ENCODE data around the gene MYD88.

MYD88 gene

DNA sequence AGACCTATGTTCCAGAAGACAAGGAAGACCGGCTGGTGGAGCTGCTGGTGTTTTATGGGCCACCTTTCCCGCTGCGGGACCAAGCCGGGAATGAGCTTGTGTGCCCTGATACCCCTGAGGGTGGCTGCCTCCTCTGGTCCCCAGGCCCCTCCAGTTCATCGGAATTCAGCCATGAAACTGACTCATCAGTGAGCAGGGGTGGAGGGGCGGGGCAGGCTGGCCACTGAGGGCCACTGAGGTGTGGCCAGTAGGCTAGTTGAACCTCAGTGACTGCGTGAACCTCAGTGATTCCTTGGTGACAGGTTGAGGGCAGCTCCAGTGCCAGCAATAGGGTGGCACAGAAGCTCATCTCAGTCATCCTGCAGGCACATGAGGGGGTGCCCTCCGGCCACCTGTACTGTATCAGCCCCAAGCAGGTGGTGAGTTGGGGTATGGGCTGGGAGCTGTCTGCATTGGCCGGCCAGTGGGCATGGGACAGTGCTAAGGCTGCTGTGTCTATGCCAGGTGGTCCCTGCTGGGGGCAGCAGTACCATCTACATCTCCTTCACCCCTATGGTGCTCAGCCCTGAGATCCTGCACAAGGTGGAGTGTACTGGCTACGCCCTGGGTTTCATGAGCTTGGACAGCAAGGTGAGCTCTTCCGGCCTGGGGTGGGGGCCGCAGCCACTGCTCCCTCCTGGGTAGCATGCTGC is 21.8 kb upstream of the MYD88 start:
- no peak for DNase-seq (ENCODE audit: low spot score)
- TF ChIP-seq, protein P1, sequence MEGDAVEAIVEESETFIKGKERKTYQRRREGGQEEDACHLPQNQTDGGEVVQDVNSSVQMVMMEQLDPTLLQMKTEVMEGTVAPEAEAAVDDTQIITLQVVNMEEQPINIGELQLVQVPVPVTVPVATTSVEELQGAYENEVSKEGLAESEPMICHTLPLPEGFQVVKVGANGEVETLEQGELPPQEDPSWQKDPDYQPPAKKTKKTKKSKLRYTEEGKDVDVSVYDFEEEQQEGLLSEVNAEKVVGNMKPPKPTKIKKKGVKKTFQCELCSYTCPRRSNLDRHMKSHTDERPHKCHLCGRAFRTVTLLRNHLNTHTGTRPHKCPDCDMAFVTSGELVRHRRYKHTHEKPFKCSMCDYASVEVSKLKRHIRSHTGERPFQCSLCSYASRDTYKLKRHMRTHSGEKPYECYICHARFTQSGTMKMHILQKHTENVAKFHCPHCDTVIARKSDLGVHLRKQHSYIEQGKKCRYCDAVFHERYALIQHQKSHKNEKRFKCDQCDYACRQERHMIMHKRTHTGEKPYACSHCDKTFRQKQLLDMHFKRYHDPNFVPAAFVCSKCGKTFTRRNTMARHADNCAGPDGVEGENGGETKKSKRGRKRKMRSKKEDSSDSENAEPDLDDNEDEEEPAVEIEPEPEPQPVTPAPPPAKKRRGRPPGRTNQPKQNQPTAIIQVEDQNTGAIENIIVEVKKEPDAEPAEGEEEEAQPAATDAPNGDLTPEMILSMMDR (IDR thresholded peaks at IDR 0.05; ENCODE audit: borderline replicate concordance, control extremely low read depth, extremely low read depth, insufficient read depth, missing control alignments) = no peak
- in situ Hi-C loops (cut with MboI; ENCODE audit: low sequenced_read_pairs, unreplicated experiment) = no loop called here

- in situ Hi-C loops (cut with MboI; ENCODE audit: low sequenced_read_pairs, unreplicated experiment) = no loop called here
- no peak for DNase-seq (ENCODE audit: low spot score)
- TF ChIP-seq, protein P1 (IDR thresholded peaks at IDR 0.05; ENCODE audit: borderline replicate concordance, control extremely low read depth, extremely low read depth, insufficient read depth, missing control alignments) = no peak
Observed at GRCh38 chr3:38117163-38117716, 21.2 kb upstream of the MYD88 start.

DNA sequence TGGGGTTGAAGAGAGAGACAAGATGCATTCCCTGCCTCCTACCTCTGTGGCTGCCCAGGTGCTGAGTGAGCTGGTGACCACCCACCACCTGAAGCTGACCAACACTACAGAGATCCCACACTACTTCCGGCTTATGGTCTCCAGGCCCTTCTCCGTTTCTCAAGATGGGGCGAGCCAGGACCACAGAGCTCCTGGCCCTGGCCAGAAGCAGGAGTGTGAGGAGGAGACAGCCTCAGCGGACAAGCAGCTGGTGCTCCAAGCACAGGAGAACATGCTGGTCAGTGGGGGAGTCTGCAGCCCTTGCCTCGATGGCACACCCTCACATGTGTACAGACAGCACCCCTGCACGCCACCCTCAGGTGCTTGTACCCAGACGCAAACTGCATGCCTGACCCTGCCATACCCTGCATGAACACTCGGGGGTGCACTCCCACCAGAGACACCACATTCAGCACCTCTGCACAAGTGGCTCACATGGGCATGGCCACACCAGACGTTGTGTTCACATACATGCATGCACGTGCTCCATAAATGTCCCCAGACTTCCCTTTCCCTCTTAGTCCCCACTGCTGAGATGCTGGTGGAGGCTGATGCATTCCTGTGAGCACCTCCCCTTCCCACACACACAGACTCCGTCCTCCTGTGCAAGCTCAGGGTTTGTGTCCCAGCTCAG is 20.6 kb upstream of the MYD88 start:
- in situ Hi-C loops (cut with MboI; ENCODE audit: low sequenced_read_pairs, unreplicated experiment) = no loop called here
- DNase-seq (ENCODE audit: low spot score) = peak; percentile 87

GRCh38 chr3:38118421-38119247 is 19.8 kb upstream of the MYD88 start:
- TF ChIP-seq, protein P1 (IDR thresholded peaks at IDR 0.05; ENCODE audit: borderline replicate concordance, control extremely low read depth, extremely low read depth, insufficient read depth, missing control alignments) = no peak
- in situ Hi-C loops (cut with MboI; ENCODE audit: low sequenced_read_pairs, unreplicated experiment) = no loop called here
- DNase-seq (ENCODE audit: low spot score) = no peak

More for the DNA sequence above, 20.6 kb upstream of the MYD88 start:
- TF ChIP-seq, protein P1 (IDR thresholded peaks at IDR 0.05; ENCODE audit: borderline replicate concordance, control extremely low read depth, extremely low read depth, insufficient read depth, missing control alignments) = peak; percentile 62

- TF ChIP-seq, protein P1 (IDR thresholded peaks at IDR 0.05; ENCODE audit: borderline replicate concordance, control extremely low read depth, extremely low read depth, insufficient read depth, missing control alignments) = no peak
- DNase-seq (ENCODE audit: low spot score) = no peak
- in situ Hi-C loops (cut with MboI; ENCODE audit: low sequenced_read_pairs, unreplicated experiment) = no loop called here
Observed at GRCh38 chr3:38119248-38119544, 19.3 kb upstream of the MYD88 start.
